Kidney capillary endothelial cell (primary cell): Measurements from ENCODE around the gene CCDC57.
"Not testable (repeated sequence)": the region's sequence is repeated elsewhere in the genome, so short reads cannot be mapped to it uniquely, and the experiment has no call there.

Experiments
- DNase-seq: peaks from one replicate; pipeline ENCODE4 v3.0.0-alpha.2; 2018; ENCODE audit warnings: low spot score

The CCDC57 gene

GRCh38 chr17:82175951-82176350, 36.7 kb downstream of the CCDC57 start:
- DNase-seq: no peak

GRCh38 chr17:82175201-82175600, 37.4 kb downstream of the CCDC57 start:
- no peak for DNase-seq

- DNase-seq: not testable (repeated sequence)
Observed at GRCh38 chr17:82174042-82174857, 38.4 kb downstream of the CCDC57 start.

- no peak for DNase-seq
Observed at GRCh38 chr17:82173351-82174041, 39.1 kb downstream of the CCDC57 start.

- DNase-seq: no peak
Observed at GRCh38 chr17:82172486-82173160, 40.0 kb downstream of the CCDC57 start.

GRCh38 chr17:82171750-82172375, 40.8 kb downstream of the CCDC57 start:
- no peak for DNase-seq

GRCh38 chr17:82170412-82170961, 42.2 kb downstream of the CCDC57 start:
- no peak for DNase-seq

GRCh38 chr17:82168568-82168967, 44.1 kb downstream of the CCDC57 start:
- no peak for DNase-seq

GRCh38 chr17:82167028-82167427, 45.6 kb downstream of the CCDC57 start:
- no peak for DNase-seq

GRCh38 chr17:82164853-82165252, 47.8 kb downstream of the CCDC57 start:
- no peak for DNase-seq

- no peak for DNase-seq
Observed at GRCh38 chr17:82161216-82161615, 51.4 kb downstream of the CCDC57 start.

GRCh38 chr17:82160075-82160474, 52.6 kb downstream of the CCDC57 start:
- peak; percentile 44 for DNase-seq

GRCh38 chr17:82158825-82159224, 53.8 kb downstream of the CCDC57 start:
- DNase-seq: no peak

- no peak for DNase-seq
Observed at GRCh38 chr17:82157046-82158035, 55.3 kb downstream of the CCDC57 start.

GRCh38 chr17:82156284-82156925, 56.2 kb downstream of the CCDC57 start:
- DNase-seq: no peak

GRCh38 chr17:82155606-82156005, 57.0 kb downstream of the CCDC57 start:
- no peak for DNase-seq

- no peak for DNase-seq
Observed at GRCh38 chr17:82154881-82155331, 57.7 kb downstream of the CCDC57 start.

- DNase-seq: peak; percentile 60
Observed at GRCh38 chr17:82153745-82154375, 58.8 kb downstream of the CCDC57 start.

GRCh38 chr17:82153295-82153691, 59.3 kb downstream of the CCDC57 start:
- DNase-seq: no peak
